HT1080 (cell line): Measurements from ENCODE around the gene TSKU. TPM values are rescaled to one million over a fixed set of nuclear protein-coding genes. Genes with fewer than 3 reads are reported as not detected.
"Not testable (repeated sequence)": the region's sequence is repeated elsewhere in the genome, so short reads cannot be mapped to it uniquely, and the experiment has no call there.

Source experiments
- DNase-seq: peaks from one replicate; pipeline ENCODE4 v3.0.0-alpha.2; 2015; ENCODE audit warnings: low read depth
- total RNA-seq: library from RNA; depleted of rRNA; stranded (reverse); fragments of >200 nt; shearing (Covaris generic); gene quantifications from 2 replicates; pipeline ENCODE4 v1.2.3, GENCODE V29; 2014

Gene TSKU
- total RNA-seq, 1 experiment from 2014 or later, result 33.8 TPM

- DNase-seq, result no peak
Measured at GRCh38 chr11:76800466-76801200, 17.5 kb downstream of the TSKU start.

GRCh38 chr11:76801225-76801624 lies 18.1 kb downstream of the TSKU start:
- no peak for DNase-seq

GRCh38 chr11:76801736-76802135 lies 18.6 kb downstream of the TSKU start:
- no peak for DNase-seq

GRCh38 chr11:76802151-76802550 lies 19.0 kb downstream of the TSKU start:
- no peak for DNase-seq

- DNase-seq, result no peak
Measured at GRCh38 chr11:76802621-76803020, 19.5 kb downstream of the TSKU start.

- no peak for DNase-seq
Measured at GRCh38 chr11:76803023-76803422, 19.9 kb downstream of the TSKU start.

GRCh38 chr11:76803811-76804600 lies 20.9 kb downstream of the TSKU start:
- no peak for DNase-seq

- peak; percentile 51 for DNase-seq
Measured at GRCh38 chr11:76805206-76805913, 22.2 kb downstream of the TSKU start.

GRCh38 chr11:76806131-76806530 lies 23.0 kb downstream of the TSKU start:
- no peak for DNase-seq

GRCh38 chr11:76806608-76807205 lies 23.6 kb downstream of the TSKU start:
- no peak for DNase-seq

GRCh38 chr11:76807206-76807875 lies 24.2 kb downstream of the TSKU start:
- DNase-seq, result peak; percentile 80

GRCh38 chr11:76808171-76808570 lies 25.0 kb downstream of the TSKU start:
- DNase-seq, result no peak

GRCh38 chr11:76808996-76809395 lies 25.8 kb downstream of the TSKU start:
- no peak for DNase-seq

- peak; percentile 64 for DNase-seq
Measured at GRCh38 chr11:76810151-76810853, 27.1 kb downstream of the TSKU start.

GRCh38 chr11:76811259-76811658 lies 28.1 kb downstream of the TSKU start:
- DNase-seq, result no peak

- no peak for DNase-seq
Measured at GRCh38 chr11:76814414-76814813, 31.3 kb downstream of the TSKU start.

- not testable (repeated sequence) for DNase-seq
Measured at GRCh38 chr11:76815678-76816077, 32.5 kb downstream of the TSKU start.

- no peak for DNase-seq
Measured at GRCh38 chr11:76820184-76820566, 37.0 kb downstream of the TSKU start.

GRCh38 chr11:76821396-76821795 lies 38.2 kb downstream of the TSKU start:
- DNase-seq, result not testable (repeated sequence)

- DNase-seq, result no peak
Measured at GRCh38 chr11:76822406-76822805, 39.2 kb downstream of the TSKU start.
